Endothelial cell of umbilical vein (primary cell): ENCODE results near the gene CDC5L.

Experiments used
- EZH2 ChIP-seq: IDR thresholded peaks from 2 replicates; pipeline ENCODE4 v1.6.1; 2012; ENCODE audit warnings: borderline replicate concordance, low read depth, mild to moderate bottlenecking, moderate library complexity, low read length, inconsistent platforms; ENCODE audit not compliant: severe bottlenecking
- TF ChIP-seq, protein P1 (sequence below): IDR thresholded peaks from 2 replicates; pipeline ENCODE4 v1.6.1; 2011; ENCODE audit not compliant: insufficient read depth, insufficient read length
- TF ChIP-seq, protein P2 (sequence below), 2 donors: IDR thresholded peaks; 1 replicate in 1 of 2; 2 replicates in 1 of 2; pipeline ENCODE4 v1.5.1; 2011; ENCODE audit warnings: low read length in 2 of 2, mild to moderate bottlenecking in 2 of 2, moderate library complexity in 2 of 2, control low read depth in 1 of 2, inconsistent platforms in 1 of 2, low read depth in 1 of 2; ENCODE audit not compliant: insufficient read depth in 1 of 2; ENCODE audit errors: extremely low read depth in 1 of 2

- TF ChIP-seq, protein P1, sequence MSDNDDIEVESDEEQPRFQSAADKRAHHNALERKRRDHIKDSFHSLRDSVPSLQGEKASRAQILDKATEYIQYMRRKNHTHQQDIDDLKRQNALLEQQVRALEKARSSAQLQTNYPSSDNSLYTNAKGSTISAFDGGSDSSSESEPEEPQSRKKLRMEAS: no peak
- TF ChIP-seq, protein P2, sequence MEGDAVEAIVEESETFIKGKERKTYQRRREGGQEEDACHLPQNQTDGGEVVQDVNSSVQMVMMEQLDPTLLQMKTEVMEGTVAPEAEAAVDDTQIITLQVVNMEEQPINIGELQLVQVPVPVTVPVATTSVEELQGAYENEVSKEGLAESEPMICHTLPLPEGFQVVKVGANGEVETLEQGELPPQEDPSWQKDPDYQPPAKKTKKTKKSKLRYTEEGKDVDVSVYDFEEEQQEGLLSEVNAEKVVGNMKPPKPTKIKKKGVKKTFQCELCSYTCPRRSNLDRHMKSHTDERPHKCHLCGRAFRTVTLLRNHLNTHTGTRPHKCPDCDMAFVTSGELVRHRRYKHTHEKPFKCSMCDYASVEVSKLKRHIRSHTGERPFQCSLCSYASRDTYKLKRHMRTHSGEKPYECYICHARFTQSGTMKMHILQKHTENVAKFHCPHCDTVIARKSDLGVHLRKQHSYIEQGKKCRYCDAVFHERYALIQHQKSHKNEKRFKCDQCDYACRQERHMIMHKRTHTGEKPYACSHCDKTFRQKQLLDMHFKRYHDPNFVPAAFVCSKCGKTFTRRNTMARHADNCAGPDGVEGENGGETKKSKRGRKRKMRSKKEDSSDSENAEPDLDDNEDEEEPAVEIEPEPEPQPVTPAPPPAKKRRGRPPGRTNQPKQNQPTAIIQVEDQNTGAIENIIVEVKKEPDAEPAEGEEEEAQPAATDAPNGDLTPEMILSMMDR (IDR thresholded peaks at IDR 0.05; ENCODE audit: extremely low read depth in 1 of 2, insufficient read depth in 1 of 2, low read depth in 1 of 2, low read length in 2 of 2): no peak
- no peak for TF ChIP-seq EZH2
These were observed 83.2 kb downstream of the CDC5L start for GRCh38 chr6:44470746-44471145.
